NCI-H128 (cell line): Measurements from ENCODE around the gene FAM120AOS.

ENCODE experiments used
- DNase-seq: peaks from one replicate; lab custom pipeline; 2025; ENCODE audit not compliant: unreplicated experiment; lab: John Stamatoyannopoulos, UW

FAM120AOS gene

GRCh38 chr9:93467462-93467861 is 14.1 kb upstream of the FAM120AOS start:
- DNase-seq = no peak

GRCh38 chr9:93467062-93467416 is 13.7 kb upstream of the FAM120AOS start:
- DNase-seq = no peak

- no peak for DNase-seq
These were observed 13.2 kb upstream of the FAM120AOS start for GRCh38 chr9:93466416-93467061.

- no peak for DNase-seq
These were observed 12.5 kb upstream of the FAM120AOS start for GRCh38 chr9:93465855-93466254.

GRCh38 chr9:93464876-93465275 is 11.5 kb upstream of the FAM120AOS start:
- no peak for DNase-seq

GRCh38 chr9:93464395-93464794 is 11.0 kb upstream of the FAM120AOS start:
- DNase-seq = no peak

GRCh38 chr9:93463638-93464248 is 10.4 kb upstream of the FAM120AOS start:
- DNase-seq = no peak

- DNase-seq = no peak
These were observed 8.4 kb upstream of the FAM120AOS start for GRCh38 chr9:93461821-93462220.

- no peak for DNase-seq
These were observed 8.0 kb upstream of the FAM120AOS start for GRCh38 chr9:93461414-93461743.

GRCh38 chr9:93460689-93461413 is 7.5 kb upstream of the FAM120AOS start:
- DNase-seq = no peak

GRCh38 chr9:93459432-93459847 is 6.1 kb upstream of the FAM120AOS start:
- DNase-seq = no peak

- no peak for DNase-seq
These were observed 5.3 kb upstream of the FAM120AOS start for GRCh38 chr9:93458712-93459111.

- no peak for DNase-seq
These were observed 3.6 kb upstream of the FAM120AOS start for GRCh38 chr9:93457006-93457405.

- no peak for DNase-seq
These were observed 3.1 kb upstream of the FAM120AOS start for GRCh38 chr9:93456504-93456903.

- DNase-seq = no peak
These were observed 2.6 kb upstream of the FAM120AOS start for GRCh38 chr9:93456022-93456421.

GRCh38 chr9:93452710-93453046 is 703 bp downstream of the FAM120AOS start:
- DNase-seq = no peak

- DNase-seq = no peak
These were observed 1.3 kb downstream of the FAM120AOS start for GRCh38 chr9:93451849-93452709.

GRCh38 chr9:93450945-93451815 is 2.2 kb downstream of the FAM120AOS start, which contains the start of gene FAM120A:
TSS of gene FAM120A (plus strand) at chr9:93451685. CDS start at chr9:93451916, 231 bp downstream.
- no peak for DNase-seq

GRCh38 chr9:93447655-93448054 is 5.7 kb downstream of the FAM120AOS start:
- no peak for DNase-seq

GRCh38 chr9:93446073-93446472 is 7.3 kb downstream of the FAM120AOS start:
- no peak for DNase-seq
